Measurements from ENCODE around the gene MAF.

MAF gene

DNA sequence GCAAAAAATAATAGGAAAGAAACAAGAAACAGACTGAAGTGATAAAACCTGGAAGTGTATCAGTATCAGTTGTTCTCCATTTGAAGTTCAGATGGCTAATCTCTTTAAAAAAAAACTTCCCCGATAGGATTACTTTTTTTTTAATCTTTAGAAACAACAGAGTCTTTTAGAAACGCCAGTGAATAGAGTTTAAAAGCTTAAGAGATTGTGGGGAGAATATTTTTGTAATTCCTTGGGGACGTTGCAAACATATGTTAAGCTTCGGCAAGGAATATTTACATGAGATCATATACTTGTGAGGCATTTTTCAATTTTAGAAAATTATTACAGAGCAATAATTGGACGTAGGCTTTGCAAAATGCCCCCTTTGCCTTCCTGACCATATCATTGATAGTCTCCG is 13.2 kb downstream of the MAF start:
- DNase-seq = no peak

DNA sequence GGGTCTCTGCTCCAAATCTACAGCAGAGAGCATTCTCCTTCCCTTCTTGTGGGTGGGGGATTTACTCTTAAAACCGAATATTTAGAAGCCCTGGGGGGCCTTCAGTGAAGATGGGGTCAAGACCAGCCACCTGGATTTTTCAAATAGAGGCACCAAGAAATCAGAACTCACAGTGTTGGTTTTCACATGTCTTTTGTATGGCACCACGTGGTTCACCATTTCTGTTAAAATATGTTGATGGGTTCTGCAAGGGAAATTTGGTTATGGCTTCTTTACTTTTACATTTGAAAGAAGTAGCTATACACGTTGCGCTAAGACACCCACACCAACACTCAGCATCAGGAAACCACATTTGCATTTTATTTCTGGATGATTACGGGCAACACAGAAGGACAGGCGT is 17.7 kb downstream of the MAF start:
- DNase-seq = no peak

- no peak for DNase-seq
These were observed 19.9 kb downstream of the MAF start for GRCh38 chr16:79580453-79581191.

- no peak for DNase-seq
These were observed 23.9 kb downstream of the MAF start for GRCh38 chr16:79576602-79577001.

DNA sequence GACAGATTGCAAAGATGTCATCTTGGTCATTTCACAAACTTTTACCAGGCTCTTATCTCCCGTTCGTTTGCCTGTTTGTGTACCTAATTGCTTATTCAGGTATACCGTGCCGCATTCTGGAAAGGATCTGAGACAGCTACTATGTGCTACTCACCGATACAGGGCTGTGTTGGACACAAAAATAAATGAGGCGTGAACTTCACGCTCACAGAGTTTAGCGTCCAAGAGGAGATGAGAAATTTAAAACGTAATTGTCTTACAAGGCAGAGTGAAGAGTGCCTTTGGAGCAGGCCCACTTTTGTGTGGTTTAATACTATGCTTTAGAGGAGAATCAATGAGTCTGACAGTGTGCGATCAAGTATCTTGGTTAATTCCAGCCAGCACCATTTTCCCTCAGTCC is 26.7 kb downstream of the MAF start:
- DNase-seq = no peak

DNA sequence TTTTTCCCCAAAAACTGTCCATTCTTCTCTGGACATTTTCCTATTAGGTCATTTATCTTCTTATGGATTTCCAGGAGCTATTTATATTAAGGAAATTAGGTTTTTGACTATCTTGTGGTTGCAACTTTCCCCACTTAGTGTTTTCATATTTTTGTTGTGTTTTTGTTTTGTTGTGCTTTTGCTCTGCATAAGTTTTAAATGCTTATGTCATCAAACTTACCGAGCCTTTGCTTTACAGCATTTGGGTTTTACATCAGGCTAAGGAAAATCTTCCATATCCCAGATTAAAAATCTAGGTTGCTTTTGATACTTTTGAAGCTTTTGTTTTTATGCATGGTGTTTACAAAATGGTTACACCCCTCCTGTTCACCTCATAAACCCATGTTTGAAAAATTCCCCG is 27.5 kb downstream of the MAF start:
- no peak for DNase-seq

GRCh38 chr16:79571903-79572535 is 28.5 kb downstream of the MAF start:
- DNase-seq = no peak

GRCh38 chr16:79571065-79571902 is 29.3 kb downstream of the MAF start:
- no peak for DNase-seq

- DNase-seq = no peak
These were observed 35.8 kb downstream of the MAF start for GRCh38 chr16:79564671-79565107.

- DNase-seq = no peak
These were observed 36.6 kb downstream of the MAF start for GRCh38 chr16:79563921-79564320.

DNA sequence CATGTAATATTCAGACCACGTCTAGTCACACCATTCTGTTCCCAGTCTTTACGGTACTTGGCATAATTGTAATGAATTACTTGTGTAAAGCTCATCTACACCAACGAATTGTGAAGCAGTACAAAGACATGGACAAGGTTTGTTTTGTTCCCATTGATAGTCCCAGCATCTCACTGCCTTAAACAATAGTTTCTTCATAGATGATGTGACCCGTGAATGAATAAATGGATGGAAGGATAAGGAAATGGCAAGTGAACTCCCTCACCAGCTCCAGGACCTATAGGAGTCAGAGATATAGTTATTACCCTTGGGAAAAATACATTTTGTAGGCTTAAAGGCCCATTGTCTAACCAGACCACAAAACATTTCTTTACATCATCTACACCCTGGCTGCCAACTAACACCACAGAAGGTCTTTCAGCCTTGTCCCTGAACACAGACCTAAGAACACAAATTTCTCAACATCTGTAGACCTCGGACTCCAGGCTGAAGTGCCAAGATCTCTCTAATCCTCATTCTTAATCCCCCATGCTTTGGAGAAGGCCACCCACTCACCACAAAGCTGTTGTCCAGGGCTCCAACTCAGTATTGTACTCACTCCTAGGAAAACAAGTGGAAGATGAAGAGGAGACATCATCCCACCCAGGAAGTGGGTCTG is 38.2 kb downstream of the MAF start:
- DNase-seq = no peak

GRCh38 chr16:79561729-79562128 is 38.8 kb downstream of the MAF start:
- DNase-seq = no peak

GRCh38 chr16:79560923-79561322 is 39.6 kb downstream of the MAF start:
- DNase-seq = no peak

- DNase-seq = no peak
These were observed 40.2 kb downstream of the MAF start for GRCh38 chr16:79560318-79560717.

GRCh38 chr16:79559532-79559931 is 41.0 kb downstream of the MAF start:
- no peak for DNase-seq

DNA sequence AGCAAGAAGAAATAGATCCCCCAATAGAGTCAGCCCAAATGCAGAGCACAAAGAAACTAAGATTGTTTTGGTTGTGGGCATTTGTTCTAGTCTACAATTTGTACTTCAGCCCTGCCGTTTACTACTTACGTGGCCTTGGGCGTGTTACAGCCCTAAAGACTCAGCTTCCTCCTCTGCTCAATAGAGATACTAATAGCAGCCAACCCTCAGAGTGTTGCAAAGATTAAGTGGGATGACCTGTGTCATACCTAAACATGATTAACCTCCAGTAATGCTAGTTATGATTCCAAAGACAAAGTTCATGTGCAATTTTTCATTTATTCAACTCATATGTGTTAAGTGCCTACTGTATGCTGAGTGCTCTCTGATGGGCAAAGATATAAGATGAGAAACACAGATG is 43.1 kb downstream of the MAF start:
- no peak for DNase-seq

GRCh38 chr16:79554912-79555311 is 45.6 kb downstream of the MAF start:
- DNase-seq = no peak

- no peak for DNase-seq
These were observed 50.2 kb downstream of the MAF start for GRCh38 chr16:79550373-79550772.

GRCh38 chr16:79547085-79547484 is 53.5 kb downstream of the MAF start:
- DNase-seq = no peak

Measured in NCI-H1092 (cell line).